HepG2 (cell line): ENCODE measurements around the gene GLTPD2. TPM values are rescaled to one million over a fixed set of nuclear protein-coding genes. Genes with fewer than 3 reads are reported as not detected.

ENCODE experiments used
- ADNP ChIP-seq: sonication (generic); formaldehyde crosslinking; IDR thresholded peaks from 2 replicates; pipeline ENCODE4 v1.4.0; 2020; ENCODE audit warnings: missing genetic modification reagents
- ATF7-NPFF ChIP-seq: sonication (generic); formaldehyde crosslinking; IDR thresholded peaks from 2 replicates; pipeline ENCODE4 v1.8.1; 2023; ENCODE audit warnings: mild to moderate bottlenecking, low read depth, missing genetic modification reagents, moderate library complexity
- BCL6 ChIP-seq: IDR thresholded peaks from 2 replicates; pipeline ENCODE4 v1.6.1; 2016; ENCODE audit warnings: missing genetic modification reagents, missing compliant biosample characterization
- EZH2 ChIP-seq: conservative IDR thresholded peaks from 2 replicates; pipeline ENCODE4 v1.6.1; 2012; ENCODE audit warnings: mild to moderate bottlenecking, low read depth, low read length, moderate library complexity
- GABPB1 ChIP-seq: IDR thresholded peaks from 2 replicates; pipeline ENCODE4 v1.6.1; 2016; ENCODE audit warnings: mild to moderate bottlenecking, missing genetic modification reagents, moderate library complexity, missing compliant biosample characterization
- HOXA7 ChIP-seq: sonication (generic); formaldehyde crosslinking; IDR thresholded peaks from 2 replicates; pipeline ENCODE4 v1.8.1; 2022; ENCODE audit warnings: mild to moderate bottlenecking, missing genetic modification reagents, moderate library complexity
- NBN ChIP-seq: fragments of 450-650 bp; conservative IDR thresholded peaks from 2 replicates; pipeline ENCODE4 v1.6.1; 2017
- NFYC ChIP-seq: IDR thresholded peaks from 2 replicates; pipeline ENCODE4 v1.6.1; 2016; ENCODE audit warnings: missing genetic modification reagents, missing compliant biosample characterization
- POGZ ChIP-seq: sonication (generic); formaldehyde crosslinking; IDR thresholded peaks from 2 replicates; pipeline ENCODE4 v1.4.0; 2020; ENCODE audit warnings: mild to moderate bottlenecking, missing genetic modification reagents
- SP1 ChIP-seq, 2 experiments: fragments of 450-650 bp in 1 of 2; sonication (generic) in 1 of 2; formaldehyde crosslinking in 1 of 2; IDR thresholded peaks; 2 replicates each; pipeline versions ENCODE4 v1.4.0 to v1.6.1; 2016 to 2020; ENCODE audit warnings: missing genetic modification reagents in 1 of 2
- SP4 ChIP-seq: sonication (generic); formaldehyde crosslinking; IDR thresholded peaks from 2 replicates; pipeline ENCODE4 v1.8.1; 2023; ENCODE audit warnings: mild to moderate bottlenecking, missing genetic modification reagents
- ZMYM4 ChIP-seq: sonication (generic); formaldehyde crosslinking; IDR thresholded peaks from 2 replicates; pipeline ENCODE4 v1.8.1; 2023; ENCODE audit warnings: mild to moderate bottlenecking, missing genetic modification reagents
- ZNF10 ChIP-seq: sonication (generic); formaldehyde crosslinking; IDR thresholded peaks from 2 replicates; pipeline ENCODE4 v1.4.0; 2020; ENCODE audit warnings: mild to moderate bottlenecking, low read depth, missing genetic modification reagents, borderline replicate concordance
- ZNF207 ChIP-seq: fragments of 450-650 bp; IDR thresholded peaks from 2 replicates; pipeline ENCODE4 v1.6.1; 2016; ENCODE audit warnings: antibody characterized with exemption, borderline replicate concordance
- ZNF484 ChIP-seq: sonication (generic); formaldehyde crosslinking; IDR thresholded peaks from 2 replicates; pipeline ENCODE4 v1.5.1; 2020; ENCODE audit warnings: mild to moderate bottlenecking, low read depth, missing genetic modification reagents, borderline replicate concordance
- ZNF530 ChIP-seq: sonication (generic); formaldehyde crosslinking; IDR thresholded peaks from 2 replicates; pipeline ENCODE4 v1.5.0; 2020; ENCODE audit warnings: low read depth, mild to moderate bottlenecking, missing genetic modification reagents
- ZNF720 ChIP-seq: sonication (generic); formaldehyde crosslinking; IDR thresholded peaks from 2 replicates; pipeline ENCODE4 v1.4.0; 2020; ENCODE audit warnings: missing genetic modification reagents
- ZSCAN12 ChIP-seq: sonication (generic); formaldehyde crosslinking; IDR thresholded peaks from 2 replicates; pipeline ENCODE4 v1.9.0; 2021; ENCODE audit warnings: mild to moderate bottlenecking, missing genetic modification reagents
- polyA plus RNA-seq, 8 experiments: library from polyadenylated mRNA; depleted of rRNA in 3 of 8; stranded (reverse) in 7 of 8; unstranded in 1 of 8; fragments of >200 nt; fragmentation: Illumina TruSeq in 4 of 8; extraction: Trizol in 4 of 8; gene quantifications; 2 replicates each; pipeline versions ENCODE4 v1.2.1 to v1.2.3, GENCODE V29; 2011 to 2016; ENCODE audit warnings: low read depth in 4 of 8, missing spikeins in 1 of 8, mixed read lengths in 1 of 8; ENCODE audit not compliant: insufficient read depth in 1 of 8
- total RNA-seq, 5 experiments: library from RNA; depleted of rRNA; stranded (reverse); fragments of >200 nt; fragmentation: Illumina TruSeq; extraction: Trizol; gene quantifications; 2 replicates each; pipeline ENCODE4 v1.2.3, GENCODE V29; 2016; ENCODE audit warnings: low read depth in 1 of 5
- TF ChIP-seq, protein P1 (sequence below): sonication (generic); formaldehyde crosslinking; IDR thresholded peaks from 2 replicates; pipeline ENCODE4 v1.4.0; 2020; ENCODE audit warnings: missing genetic modification reagents
- TF ChIP-seq, protein P2 (sequence below): sonication (generic); formaldehyde crosslinking; IDR thresholded peaks from 2 replicates; pipeline ENCODE4 v1.4.0; 2020; ENCODE audit warnings: missing genetic modification reagents
- TF ChIP-seq, protein P3 (sequence below): IDR thresholded peaks from 2 replicates; pipeline ENCODE4 v1.6.1; 2016

GLTPD2 gene
- total and polyA plus RNA-seq, 2 of the 13 experiments (the other 11 are each of a cell fraction or from before 2014, with no cell fraction given): 7.5 to 12.9 TPM

DNA sequence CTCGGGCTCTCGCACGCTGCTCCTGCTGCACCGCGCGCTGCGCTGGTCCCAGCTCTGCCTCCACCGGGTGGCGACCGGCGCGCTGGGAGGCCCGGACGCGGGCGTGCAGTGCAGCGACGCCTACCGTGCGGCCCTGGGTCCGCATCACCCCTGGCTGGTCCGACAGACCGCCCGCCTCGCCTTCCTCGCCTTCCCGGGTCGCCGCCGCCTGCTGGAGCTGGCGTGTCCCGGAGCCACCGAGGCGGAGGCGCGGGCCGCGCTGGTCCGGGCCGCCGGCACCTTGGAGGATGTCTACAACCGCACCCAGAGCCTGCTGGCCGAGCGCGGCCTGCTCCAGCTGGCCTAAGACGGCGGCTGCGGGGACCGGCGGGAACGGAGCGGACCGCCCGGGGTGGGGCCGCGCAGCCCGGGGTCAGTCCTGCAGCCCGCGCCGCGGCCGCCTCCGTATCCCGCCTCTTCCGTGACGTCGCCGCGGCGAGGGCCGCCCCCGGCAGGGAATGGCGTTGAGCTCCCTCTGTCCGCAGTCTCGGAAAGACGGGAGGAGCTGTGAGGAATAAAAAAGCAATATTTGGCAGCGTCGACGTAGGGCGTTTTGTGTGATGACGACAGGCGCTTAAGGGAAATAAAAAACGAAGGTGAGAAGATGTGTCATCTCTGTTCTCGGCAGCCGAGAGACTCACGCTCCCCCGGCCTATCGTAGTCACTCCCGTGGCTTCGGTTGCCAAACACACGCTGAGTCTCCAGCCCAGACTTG is 1.4 kb downstream of the GLTPD2 start (continued):
- TF ChIP-seq ATF7-NPFF (CRISPR knock-in tag): peak; percentile 95
- TF ChIP-seq ZNF484: no peak
- no peak; the same call in 1 of the 2 replicates for TF ChIP-seq SP4 (CRISPR knock-in tag)
- TF ChIP-seq BCL6: no peak
- TF ChIP-seq, protein P1, sequence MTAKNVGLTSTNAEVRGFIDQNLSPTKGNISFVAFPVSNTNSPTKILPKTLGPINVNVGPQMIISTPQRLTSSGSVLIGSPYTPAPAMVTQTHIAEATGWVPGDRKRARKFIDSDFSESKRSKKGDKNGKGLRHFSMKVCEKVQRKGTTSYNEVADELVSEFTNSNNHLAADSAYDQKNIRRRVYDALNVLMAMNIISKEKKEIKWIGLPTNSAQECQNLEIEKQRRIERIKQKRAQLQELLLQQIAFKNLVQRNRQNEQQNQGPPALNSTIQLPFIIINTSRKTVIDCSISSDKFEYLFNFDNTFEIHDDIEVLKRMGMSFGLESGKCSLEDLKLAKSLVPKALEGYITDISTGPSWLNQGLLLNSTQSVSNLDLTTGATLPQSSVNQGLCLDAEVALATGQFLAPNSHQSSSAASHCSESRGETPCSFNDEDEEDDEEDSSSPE (CRISPR knock-in tag): no peak
- no peak for TF ChIP-seq ZNF720 (CRISPR knock-in tag)
- TF ChIP-seq ZMYM4 (CRISPR knock-in tag): peak; percentile 59
- TF ChIP-seq ADNP (CRISPR knock-in tag): no peak
- no peak for TF ChIP-seq EZH2
- TF ChIP-seq SP1 (IDR thresholded peaks at IDR 0.05): no peak
- TF ChIP-seq SP1 (CRISPR knock-in tag; IDR thresholded peaks at IDR 0.05): 0 out of 2 replicates have a peak, but pooled peaks have one; percentile 40
- TF ChIP-seq, protein P2, sequence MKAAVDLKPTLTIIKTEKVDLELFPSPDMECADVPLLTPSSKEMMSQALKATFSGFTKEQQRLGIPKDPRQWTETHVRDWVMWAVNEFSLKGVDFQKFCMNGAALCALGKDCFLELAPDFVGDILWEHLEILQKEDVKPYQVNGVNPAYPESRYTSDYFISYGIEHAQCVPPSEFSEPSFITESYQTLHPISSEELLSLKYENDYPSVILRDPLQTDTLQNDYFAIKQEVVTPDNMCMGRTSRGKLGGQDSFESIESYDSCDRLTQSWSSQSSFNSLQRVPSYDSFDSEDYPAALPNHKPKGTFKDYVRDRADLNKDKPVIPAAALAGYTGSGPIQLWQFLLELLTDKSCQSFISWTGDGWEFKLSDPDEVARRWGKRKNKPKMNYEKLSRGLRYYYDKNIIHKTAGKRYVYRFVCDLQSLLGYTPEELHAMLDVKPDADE (CRISPR knock-in tag): peak; percentile 92; the same call in 1 of the 2 replicates
- no peak for TF ChIP-seq NBN
- no peak for TF ChIP-seq ZNF207
- peak; percentile 88 for TF ChIP-seq GABPB1 (CRISPR knock-in tag)
- TF ChIP-seq ZNF530 (CRISPR knock-in tag): no peak
- 0 out of 2 replicates have a peak, but pooled peaks have one; percentile 77 for TF ChIP-seq ZSCAN12 (CRISPR knock-in tag)
- no peak for TF ChIP-seq ZNF10 (CRISPR knock-in tag)
- TF ChIP-seq HOXA7 (CRISPR knock-in tag): no peak
- TF ChIP-seq, protein P3, sequence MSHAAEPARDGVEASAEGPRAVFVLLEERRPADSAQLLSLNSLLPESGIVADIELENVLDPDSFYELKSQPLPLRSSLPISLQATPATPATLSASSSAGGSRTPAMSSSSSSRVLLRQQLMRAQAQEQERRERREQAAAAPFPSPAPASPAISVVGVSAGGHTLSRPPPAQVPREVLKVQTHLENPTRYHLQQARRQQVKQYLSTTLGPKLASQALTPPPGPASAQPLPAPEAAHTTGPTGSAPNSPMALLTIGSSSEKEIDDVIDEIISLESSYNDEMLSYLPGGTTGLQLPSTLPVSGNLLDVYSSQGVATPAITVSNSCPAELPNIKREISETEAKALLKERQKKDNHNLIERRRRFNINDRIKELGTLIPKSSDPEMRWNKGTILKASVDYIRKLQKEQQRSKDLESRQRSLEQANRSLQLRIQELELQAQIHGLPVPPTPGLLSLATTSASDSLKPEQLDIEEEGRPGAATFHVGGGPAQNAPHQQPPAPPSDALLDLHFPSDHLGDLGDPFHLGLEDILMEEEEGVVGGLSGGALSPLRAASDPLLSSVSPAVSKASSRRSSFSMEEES: no peak; the same call in 1 of the 2 replicates
- no peak for TF ChIP-seq NFYC (CRISPR knock-in tag)
- 0 out of 2 replicates have a peak, but pooled peaks have one; percentile 10 for TF ChIP-seq POGZ
